Measurements from ENCODE around the gene CCR6. TPM values are rescaled to one million over a fixed set of nuclear protein-coding genes. Genes with fewer than 3 reads are reported as not detected.

Gene CCR6
- total RNA-seq, 2 experiments from 2014 or later: 3.1 to 5.3 TPM

- ChIA-PET CTCF (interaction anchor here (0.7 to 1.0 kb wide), 2 partner anchors 14 to 144 kb away, joined by 3 read pairs; no protein-coding TSS in a partner anchor), POLR2A (no interaction called here)
Measured at GRCh38 chr6:167095888-167096287, 27.0 kb upstream of the CCR6 start.

- POLR2A ChIA-PET: no interaction called here
- CTCF ChIA-PET: interaction anchor here (0.6 kb wide), 1 partner anchor 169 kb away, joined by 4 read pairs; no protein-coding TSS in a partner anchor
Measured at GRCh38 chr6:167096991-167097390, 25.9 kb upstream of the CCR6 start.

- POLR2A ChIA-PET: no interaction called here
Measured at GRCh38 chr6:167097770-167098169, 25.1 kb upstream of the CCR6 start.

GRCh38 chr6:167098825-167099225 lies 24.1 kb upstream of the CCR6 start:
- ChIA-PET CTCF (no interaction called here), POLR2A (no interaction called here)

More at GRCh38 chr6:167097770-167098169, 25.1 kb upstream of the CCR6 start:
- CTCF ChIA-PET: no interaction called here

- ChIA-PET POLR2A (no interaction called here), CTCF (no interaction called here)
Measured at GRCh38 chr6:167099707-167100106, 23.2 kb upstream of the CCR6 start.

GRCh38 chr6:167100241-167100674 lies 22.6 kb upstream of the CCR6 start:
- CTCF ChIA-PET: no interaction called here
- POLR2A ChIA-PET: no interaction called here

- ChIA-PET CTCF (no interaction called here), POLR2A (no interaction called here)
Measured at GRCh38 chr6:167102318-167102717, 20.6 kb upstream of the CCR6 start.

GRCh38 chr6:167103041-167103891 lies 19.6 kb upstream of the CCR6 start:
- POLR2A ChIA-PET: no interaction called here
- CTCF ChIA-PET: no interaction called here

GRCh38 chr6:167104388-167104787 lies 18.5 kb upstream of the CCR6 start:
- ChIA-PET POLR2A (no interaction called here), CTCF (no interaction called here)

GRCh38 chr6:167105060-167105459 lies 17.8 kb upstream of the CCR6 start:
- POLR2A ChIA-PET: no interaction called here
- CTCF ChIA-PET: no interaction called here

GRCh38 chr6:167106406-167106805 lies 16.5 kb upstream of the CCR6 start:
- CTCF ChIA-PET: interaction anchor here (1.3 kb wide), 1 partner anchor 13 kb away, joined by 3 read pairs; no protein-coding TSS in a partner anchor
- POLR2A ChIA-PET: no interaction called here

- ChIA-PET POLR2A (interaction anchor here (0.5 kb wide), 1 partner anchor 717 kb away, joined by 8 read pairs; no protein-coding TSS in a partner anchor), CTCF (no interaction called here)
Measured at GRCh38 chr6:167107787-167108186, 15.1 kb upstream of the CCR6 start.

GRCh38 chr6:167108278-167108677 lies 14.6 kb upstream of the CCR6 start:
- CTCF ChIA-PET: no interaction called here
- POLR2A ChIA-PET: interaction anchor here (1.2 kb wide), 1 partner anchor 14 kb away, joined by 3 read pairs; no protein-coding TSS in a partner anchor

- CTCF ChIA-PET: interaction anchor here (1.2 kb wide), 1 partner anchor 14 kb away, joined by 3 read pairs; no protein-coding TSS in a partner anchor
- POLR2A ChIA-PET: no interaction called here
Measured at GRCh38 chr6:167109651-167110050, 13.2 kb upstream of the CCR6 start.

- ChIA-PET POLR2A (no interaction called here), CTCF (no interaction called here)
Measured at GRCh38 chr6:167111597-167111996, 11.3 kb upstream of the CCR6 start.

GRCh38 chr6:167112421-167112820 lies 10.5 kb upstream of the CCR6 start:
- POLR2A ChIA-PET: no interaction called here
- CTCF ChIA-PET: no interaction called here

- POLR2A ChIA-PET: no interaction called here
- CTCF ChIA-PET: no interaction called here
Measured at GRCh38 chr6:167113047-167113754, 9.7 kb upstream of the CCR6 start.

- ChIA-PET POLR2A (no interaction called here), CTCF (no interaction called here)
Measured at GRCh38 chr6:167113935-167114910, 8.7 kb upstream of the CCR6 start.

GRCh38 chr6:167115054-167115453 lies 7.8 kb upstream of the CCR6 start:
- ChIA-PET CTCF (no interaction called here), POLR2A (no interaction called here)
